ENCODE data around the gene ABHD5.
A peak's percentile ranks its signal among the peaks of the same experiment; 100 is the strongest.

The ABHD5 gene

GRCh38 chr3:43758592-43759225 is 68.0 kb downstream of the ABHD5 start:
- DNase-seq: no peak

DNA sequence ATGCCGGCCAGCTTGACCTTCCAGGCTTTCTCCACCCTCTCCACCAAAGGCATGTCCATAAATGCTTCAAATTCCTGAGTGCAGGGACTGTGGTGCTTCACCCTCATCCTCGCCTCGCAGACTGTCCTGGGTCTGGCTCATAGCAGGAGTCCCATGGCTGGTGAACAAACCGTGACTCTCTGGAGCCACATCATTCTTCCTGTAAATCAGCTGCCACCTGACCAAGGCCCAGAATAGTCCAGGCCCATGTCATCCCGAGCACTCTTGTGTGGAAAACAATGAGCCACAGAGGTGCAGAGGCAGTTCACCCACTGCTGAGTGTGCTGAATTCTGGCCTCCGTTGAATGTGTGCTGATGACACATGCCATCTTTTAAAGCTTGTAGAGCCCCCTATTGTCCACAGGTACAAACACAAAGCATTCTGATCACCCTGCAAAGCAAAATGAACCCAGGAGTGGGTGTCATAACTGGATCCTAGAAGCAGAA is 68.6 kb downstream of the ABHD5 start:
- DNase-seq: peak in 1 of 2 experiments; percentile 17

DNA sequence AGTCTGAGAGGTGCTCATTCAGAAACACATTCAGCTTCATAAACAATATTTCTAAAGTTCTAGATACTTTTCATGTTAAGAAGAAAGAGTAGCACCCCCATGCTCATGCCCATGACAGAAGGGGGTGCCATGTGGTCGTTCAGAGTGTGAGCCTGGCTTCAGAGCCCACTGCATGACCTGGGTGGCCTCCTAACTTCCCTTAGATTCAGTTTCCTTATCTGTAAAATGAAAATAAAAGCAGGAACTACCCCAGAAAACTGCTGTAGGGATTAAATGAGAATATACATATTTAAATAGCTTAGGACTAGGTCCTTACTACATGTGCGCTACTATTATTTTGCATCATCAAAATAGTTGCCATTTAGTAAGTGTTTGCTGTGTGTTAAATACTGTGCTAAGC is 69.2 kb downstream of the ABHD5 start:
- DNase-seq: no peak

- no peak for DNase-seq
These were observed 70.2 kb downstream of the ABHD5 start for GRCh38 chr3:43760938-43761337.

GRCh38 chr3:43762451-43762850 is 71.7 kb downstream of the ABHD5 start:
- no peak for DNase-seq

GRCh38 chr3:43764056-43764455 is 73.3 kb downstream of the ABHD5 start:
- DNase-seq: no peak

DNA sequence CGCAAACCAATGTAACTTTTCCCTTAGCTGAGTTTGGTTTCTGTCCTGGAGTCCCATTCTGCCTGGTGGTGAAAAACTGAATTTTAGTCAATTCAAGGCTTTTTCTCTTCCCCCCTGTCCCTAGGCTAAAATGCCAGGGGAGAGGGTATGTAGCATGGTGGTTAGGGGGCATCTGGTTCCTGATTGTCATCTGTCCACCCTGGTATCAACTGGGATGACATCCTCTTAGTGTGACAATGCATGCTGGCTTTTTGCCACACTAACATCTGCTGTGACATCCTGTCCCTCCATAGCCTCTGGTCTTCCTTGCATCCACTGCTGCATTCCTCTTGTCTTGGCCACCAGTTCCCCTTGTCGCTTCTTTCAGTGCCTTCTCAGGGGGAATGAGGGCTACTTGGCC is 73.7 kb downstream of the ABHD5 start:
- DNase-seq: no peak

DNA sequence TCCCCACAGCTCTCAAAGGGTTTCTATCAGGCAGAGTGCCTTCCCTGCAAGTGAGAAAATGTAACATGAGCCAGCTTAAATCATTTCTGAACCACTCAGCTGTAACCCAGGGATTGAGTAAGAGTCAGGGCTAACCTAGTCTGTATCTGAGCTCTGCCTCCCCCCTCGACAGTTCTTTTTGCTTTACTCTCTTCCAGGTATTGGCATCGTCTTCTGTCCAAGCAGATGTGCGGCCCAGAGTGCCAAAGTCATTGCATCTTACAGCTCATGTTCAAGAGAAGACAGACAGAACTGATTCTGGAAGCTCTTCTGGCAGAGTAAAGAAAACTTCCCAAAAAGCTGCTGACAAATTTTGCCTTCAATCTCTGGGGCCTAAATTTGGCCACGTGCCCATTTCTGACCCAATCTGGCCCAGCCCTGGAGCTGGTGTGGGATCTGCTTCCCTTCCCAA is 74.8 kb downstream of the ABHD5 start:
- DNase-seq: no peak

- DNase-seq: peak in 1 of 2 experiments; percentile 12
These were observed 76.1 kb downstream of the ABHD5 start for GRCh38 chr3:43766672-43767465.

- no peak for DNase-seq
These were observed 77.7 kb downstream of the ABHD5 start for GRCh38 chr3:43768381-43768973.

DNA sequence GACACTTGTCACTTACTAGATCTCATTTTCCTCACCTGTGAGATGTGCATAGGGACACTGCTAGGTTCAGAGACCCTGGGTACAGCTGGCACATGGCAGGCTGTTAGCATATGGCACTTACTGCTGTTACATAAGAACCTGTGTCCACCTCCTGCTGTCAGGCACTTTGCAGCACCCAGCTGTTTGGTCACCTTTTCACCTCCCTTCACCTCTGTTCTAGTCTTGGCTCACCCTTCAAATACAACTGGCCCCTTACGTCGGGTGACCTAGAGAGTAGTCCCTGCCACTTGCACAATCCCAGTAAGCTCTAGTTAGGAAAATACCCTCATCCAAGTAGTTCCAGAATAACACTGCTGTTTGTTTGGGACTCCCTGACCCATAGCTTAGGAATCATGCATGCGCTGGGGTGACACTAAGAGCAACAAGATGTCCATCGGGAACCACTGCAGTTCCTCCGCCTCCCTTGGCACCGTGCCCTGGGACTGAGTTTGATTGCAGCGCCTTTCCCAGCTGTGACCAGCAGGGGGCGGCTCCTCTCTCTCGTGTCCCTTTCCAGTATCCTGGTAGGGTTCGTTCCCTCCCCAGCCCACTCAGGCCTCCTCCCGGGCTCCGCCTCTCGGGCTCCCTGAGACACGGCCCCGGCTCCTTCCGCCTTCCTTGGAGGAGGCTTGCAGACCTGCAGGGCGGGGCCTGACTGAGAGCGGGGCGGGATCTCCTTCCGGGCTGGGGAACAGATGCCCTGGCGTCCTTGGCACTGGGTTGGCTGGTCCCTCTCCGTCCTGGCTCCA is 78.6 kb downstream of the ABHD5 start:
- DNase-seq: peak; percentile 67 to 72

- no peak for DNase-seq
These were observed 79.2 kb downstream of the ABHD5 start for GRCh38 chr3:43769885-43770425.

DNA sequence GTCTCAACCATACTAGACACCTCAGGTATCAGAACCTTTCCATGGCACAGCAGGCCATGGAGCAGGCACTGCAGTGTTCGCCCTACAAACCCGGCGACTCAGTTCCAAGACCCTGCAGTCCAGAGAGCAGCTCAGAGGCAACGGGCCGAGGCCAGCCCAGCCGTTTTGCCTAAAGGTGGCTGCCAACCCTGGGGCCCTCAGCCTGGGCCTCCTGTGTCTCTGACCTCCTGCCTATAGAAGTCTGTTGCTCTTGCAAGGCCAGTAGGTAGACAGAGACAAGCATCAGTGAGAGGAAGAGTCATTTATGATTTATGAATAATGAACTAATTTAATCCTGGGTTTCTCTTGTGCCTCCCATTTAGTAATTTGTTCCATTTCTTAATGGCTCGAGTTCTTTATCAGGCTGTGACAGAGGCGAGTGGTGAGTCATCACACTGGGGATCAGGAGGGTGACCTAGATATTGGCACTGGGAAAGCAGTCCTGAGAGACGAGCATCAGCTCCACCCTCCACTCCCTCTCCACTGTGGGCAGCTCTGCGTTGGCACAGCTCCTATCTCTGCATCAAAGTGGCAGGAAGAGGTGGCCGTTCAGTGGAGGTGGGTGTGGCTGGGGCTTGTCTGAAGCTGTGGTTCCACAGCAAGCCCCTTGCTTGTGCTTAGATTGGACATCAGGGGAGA is 79.8 kb downstream of the ABHD5 start:
- DNase-seq: no peak

GRCh38 chr3:43771610-43772009 is 80.9 kb downstream of the ABHD5 start:
- DNase-seq: no peak

GRCh38 chr3:43773273-43774094 is 82.7 kb downstream of the ABHD5 start:
- peak; percentile 76 to 87 for DNase-seq

DNA sequence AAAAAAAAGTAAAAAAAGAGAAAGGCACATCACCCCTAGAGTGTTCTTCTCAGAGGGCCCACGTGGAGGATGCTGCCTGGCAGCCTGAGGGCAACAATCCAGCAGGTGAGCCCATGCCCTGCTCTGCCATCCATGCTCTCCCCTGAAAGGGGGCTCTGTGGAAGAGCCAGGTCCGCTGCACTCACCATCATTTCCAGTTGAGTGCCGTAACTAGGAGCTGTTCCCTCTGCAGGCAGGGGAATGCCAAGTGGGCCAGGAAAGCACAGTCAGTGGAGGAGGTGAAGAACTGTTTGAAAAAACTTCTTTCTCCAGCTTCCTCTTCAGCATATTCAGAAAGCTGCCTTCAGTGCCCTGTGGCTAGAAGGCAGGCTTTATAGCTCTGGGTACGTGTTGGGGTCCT is 84.1 kb downstream of the ABHD5 start:
- DNase-seq: no peak

- no peak for DNase-seq
These were observed 85.4 kb downstream of the ABHD5 start for GRCh38 chr3:43776101-43776500.

DNA sequence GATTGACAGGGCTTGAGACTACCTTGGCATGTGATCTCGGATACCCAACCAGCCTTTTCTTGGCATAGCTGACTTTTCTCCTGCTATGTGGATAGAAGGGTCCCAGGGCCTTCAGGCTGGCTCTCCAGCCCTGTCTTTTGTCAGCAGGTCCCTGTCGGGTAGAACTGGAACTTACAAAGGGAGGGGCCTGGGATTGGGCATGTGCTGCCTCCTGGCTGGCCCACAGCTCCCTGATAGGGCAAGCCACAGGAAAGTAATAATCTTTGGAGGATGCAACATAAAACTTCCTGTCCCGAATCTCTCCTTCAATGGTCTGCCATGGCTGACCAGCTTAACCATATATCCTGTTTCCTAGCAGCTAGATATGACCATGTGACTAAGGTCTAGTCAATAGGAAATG is 89.1 kb downstream of the ABHD5 start:
- DNase-seq: no peak

DNA sequence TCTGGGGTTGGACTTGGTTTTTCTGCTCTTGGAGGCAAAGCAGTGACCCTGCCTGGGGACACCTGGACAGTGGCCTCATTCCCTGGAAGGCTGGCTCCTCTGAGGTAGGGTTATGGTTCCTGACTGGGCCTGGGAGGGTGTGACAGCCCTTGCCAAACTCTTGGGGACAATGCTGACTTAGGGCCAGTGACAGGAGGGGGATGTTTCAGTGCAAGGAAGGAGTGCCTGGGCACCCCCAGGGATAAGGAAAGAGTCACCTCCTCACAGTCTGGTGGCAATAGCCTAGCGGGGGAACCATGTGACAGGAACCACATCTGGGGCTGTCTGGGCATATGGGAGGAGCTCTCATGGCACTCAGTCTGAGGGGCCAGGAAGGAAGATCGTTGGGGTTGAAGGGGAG is 91.8 kb downstream of the ABHD5 start:
- no peak for DNase-seq
